DMS53 treated with DMSO at 0.1 percent for 48 hours (cell line): ENCODE data around the gene ZP4.

Source experiments
- DNase-seq: peaks from one replicate; lab custom pipeline; 2025; ENCODE audit not compliant: unreplicated experiment; lab: John Stamatoyannopoulos, UW

The ZP4 gene

DNA sequence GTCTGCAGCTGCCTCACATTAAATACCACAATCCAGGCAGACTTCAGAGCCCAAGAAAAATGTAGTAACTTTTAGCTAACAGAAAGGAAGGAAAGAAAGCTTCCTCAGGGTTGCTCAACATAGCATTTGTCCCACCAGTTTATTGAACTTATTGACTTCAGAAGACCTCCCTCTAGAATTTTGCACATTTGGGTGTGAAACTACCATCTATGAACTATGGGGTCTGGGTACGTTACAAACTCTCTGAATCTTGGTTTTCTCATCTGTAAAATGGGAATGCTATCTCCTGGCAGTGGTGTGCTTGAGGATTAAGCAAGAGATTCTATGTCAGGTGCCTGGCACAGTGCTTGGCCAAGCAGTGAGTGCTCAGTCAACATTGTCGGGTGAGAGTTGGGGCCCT, at the start of gene ZP4:
Gene ZP4, minus strand, starts transcription at position 101 of the 400 bp plus-strand sequence. CDS start 287 bp downstream, outside the sequence.
- DNase-seq: no peak

DNA sequence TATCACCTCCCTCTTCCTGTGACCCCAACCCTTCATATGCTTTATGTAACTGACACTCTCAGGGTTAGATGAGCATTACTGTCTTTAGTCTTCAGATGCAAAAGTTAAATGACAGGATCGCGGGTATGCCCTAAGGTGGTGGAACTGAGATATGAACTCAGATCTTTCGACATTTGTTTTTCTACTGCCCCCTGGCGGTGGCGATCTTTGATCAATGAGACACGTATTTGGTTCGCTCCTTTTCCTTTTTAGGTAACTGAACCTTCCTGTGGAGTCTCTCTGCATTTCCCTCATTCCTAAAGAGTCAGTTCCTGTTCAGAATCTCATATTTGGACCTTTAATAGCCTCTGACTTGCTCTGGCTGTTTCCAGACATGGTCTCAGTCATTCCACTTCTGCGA, 47.8 kb upstream of the ZP4 start:
- no peak for DNase-seq

DNA sequence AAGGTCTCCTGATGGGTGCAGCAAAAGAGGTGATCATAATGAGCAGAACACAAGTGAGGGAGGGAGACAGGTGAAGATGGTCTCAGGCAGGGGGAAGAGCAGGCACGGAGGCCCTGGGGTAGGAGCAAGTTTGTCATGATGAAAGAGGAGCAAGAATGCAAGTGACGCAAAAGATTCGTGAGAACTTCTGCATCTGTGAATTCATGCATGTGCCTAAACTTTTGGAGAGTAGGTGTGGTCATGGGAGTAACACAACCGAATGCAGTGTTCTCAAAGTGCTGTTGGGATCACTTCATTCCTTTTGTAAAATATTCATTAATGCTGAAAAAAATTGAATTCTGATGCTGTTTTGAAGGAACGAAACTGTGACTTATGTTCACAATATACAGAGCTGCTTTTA, 47.3 kb upstream of the ZP4 start:
- DNase-seq: no peak

DNA sequence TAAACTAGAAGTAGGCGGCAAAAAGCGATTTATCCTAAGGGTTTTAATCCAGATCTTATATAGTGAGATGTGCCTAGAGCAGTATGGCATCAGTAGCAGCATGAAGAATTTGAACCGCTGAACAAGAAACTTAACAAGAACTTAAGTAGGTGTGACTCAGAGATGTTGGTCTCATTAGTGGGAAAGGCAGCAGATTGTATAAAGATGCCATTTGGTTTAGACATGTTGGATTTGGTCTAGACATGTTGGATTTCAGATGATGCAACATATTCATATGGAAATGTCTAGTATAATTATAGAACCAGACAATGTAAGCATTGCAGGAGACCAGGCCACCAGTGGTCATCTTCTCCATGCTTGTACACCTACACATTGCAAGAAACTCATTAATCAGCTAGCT, 42.1 kb upstream of the ZP4 start:
- DNase-seq: no peak

- no peak for DNase-seq
These were observed 40.9 kb upstream of the ZP4 start for GRCh38 chr1:237931581-237931980.

DNA sequence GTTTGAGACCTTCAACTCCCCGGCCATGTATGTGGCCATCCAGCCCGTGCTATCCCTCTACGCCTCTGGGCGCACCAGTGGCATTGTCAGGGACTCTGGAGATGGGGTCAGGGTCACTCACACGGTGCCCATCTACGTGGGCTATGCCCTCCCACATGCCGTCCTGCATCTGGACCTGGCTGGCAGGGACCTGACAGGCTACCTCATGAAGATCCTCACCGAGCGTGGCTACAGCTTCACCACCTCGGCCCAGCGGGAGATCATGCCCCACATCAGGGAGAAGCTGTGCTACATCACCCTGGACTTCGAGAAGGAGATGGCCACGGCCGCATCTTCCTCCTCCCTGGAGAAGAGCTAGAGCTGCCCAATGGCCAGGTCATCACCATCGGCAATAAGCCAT, 36.5 kb upstream of the ZP4 start:
- no peak for DNase-seq

DNA sequence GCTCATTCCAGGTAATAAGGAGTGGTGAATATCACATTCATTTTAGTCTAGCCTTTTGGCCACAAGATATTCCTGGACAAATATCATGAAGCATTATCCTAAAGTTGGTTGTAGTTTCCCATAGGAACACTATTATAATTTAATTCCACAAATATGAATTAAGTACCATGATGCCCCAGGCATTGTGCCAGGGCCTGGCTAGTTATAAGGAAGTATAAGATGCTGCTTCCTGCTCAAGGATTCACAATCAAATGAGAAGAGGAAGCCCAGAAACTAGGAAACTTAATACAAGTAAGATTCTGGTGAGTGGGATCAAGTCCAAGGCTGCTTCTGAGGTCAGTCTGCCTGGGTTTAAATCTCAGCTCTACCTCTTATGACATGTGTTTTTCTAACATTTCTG, 30.6 kb upstream of the ZP4 start:
- DNase-seq: no peak

GRCh38 chr1:237913345-237913744, 22.6 kb upstream of the ZP4 start:
- no peak for DNase-seq

- no peak for DNase-seq
These were observed 21.2 kb upstream of the ZP4 start for GRCh38 chr1:237911911-237912310.

GRCh38 chr1:237910834-237911233, 20.1 kb upstream of the ZP4 start:
- no peak for DNase-seq

DNA sequence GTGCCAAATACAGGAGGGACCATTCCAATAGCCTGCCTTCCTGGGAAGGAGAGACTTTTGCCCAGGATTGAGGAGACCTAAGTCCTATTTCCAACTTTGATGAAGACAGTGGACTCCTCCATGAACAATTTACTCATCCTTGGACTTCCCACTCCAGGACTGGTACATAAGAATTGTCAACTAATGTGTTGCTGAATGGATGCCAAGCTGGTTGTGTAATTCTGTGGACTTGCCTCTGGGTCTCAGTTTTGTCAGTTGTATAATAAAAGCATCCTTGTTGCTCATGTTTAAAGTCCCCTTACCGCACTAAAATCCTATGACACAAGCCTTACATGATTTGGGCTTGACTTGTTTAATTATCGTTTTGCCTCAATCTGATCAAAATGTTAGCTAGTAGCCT, 13.2 kb upstream of the ZP4 start:
- DNase-seq: no peak

DNA sequence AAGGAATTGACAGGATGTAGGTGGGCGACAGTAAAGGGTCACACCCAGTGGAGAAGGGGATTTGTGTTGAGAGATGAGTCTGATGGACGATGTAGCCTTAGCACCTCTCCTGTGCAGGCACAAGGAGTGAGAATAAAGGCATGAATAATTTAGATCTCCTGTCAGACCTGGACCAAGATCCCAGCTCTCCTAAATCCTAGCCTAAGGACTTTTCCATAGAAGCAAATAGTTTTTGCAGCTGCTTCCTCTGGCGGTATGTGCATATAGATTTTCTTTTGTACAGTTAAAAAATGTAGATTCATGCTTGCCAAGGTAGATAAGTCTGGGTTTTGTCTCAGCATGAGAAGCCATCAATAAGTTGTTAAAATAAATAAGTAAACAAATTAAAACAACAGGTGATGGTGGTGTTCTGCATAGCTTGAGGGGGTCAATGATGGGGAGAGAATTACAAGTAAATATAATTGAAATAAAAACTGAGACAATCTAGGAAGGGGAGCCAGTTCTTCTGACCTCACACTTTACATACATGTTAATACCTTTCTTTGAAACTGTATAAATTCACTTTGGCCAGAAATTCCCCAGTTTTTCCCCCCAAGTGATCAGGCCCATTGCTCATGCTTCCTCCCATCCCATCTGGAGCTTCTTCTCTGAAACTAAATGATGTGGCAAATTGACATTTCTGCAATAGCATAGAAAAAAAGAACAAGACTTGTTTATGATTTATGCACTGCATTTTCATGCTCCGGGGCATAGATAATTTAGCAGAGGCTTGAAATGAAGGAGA, 12.4 kb upstream of the ZP4 start:
- no peak for DNase-seq

DNA sequence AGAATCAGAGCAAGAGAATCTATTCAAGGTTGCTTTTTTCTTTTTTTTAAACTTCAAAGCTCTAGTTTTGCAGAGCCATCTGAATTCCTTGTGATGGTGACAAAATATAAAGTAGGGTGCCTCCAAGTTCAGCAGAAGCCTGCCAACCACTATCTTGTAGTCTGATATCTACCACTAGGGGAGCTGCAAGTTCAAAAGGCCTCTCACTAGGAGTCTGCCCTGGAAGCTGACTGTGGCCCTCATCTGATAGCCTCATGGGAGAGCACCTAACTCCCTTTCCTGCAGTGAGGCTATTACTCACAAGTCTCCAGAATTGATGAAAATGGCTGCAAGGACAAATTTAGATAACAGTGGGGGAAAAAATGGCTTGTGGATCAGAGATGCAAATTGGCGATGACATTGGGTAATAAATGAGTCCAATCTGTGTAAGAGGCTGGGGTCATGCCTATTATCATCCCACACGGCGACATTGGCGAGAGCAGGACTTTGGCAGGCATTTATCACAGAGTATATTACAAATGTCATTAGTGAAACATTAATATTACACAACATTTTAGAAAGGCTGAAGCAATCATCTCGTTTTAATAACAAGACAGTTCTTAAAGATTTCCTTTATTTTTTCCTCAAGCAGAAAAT, 10.7 kb upstream of the ZP4 start:
- peak; percentile 42 for DNase-seq

- no peak for DNase-seq
These were observed 4.9 kb upstream of the ZP4 start for GRCh38 chr1:237895630-237896029.

GRCh38 chr1:237894131-237894530, 3.4 kb upstream of the ZP4 start:
- no peak for DNase-seq

GRCh38 chr1:237891979-237892378, 1.3 kb upstream of the ZP4 start:
- DNase-seq: no peak

DNA sequence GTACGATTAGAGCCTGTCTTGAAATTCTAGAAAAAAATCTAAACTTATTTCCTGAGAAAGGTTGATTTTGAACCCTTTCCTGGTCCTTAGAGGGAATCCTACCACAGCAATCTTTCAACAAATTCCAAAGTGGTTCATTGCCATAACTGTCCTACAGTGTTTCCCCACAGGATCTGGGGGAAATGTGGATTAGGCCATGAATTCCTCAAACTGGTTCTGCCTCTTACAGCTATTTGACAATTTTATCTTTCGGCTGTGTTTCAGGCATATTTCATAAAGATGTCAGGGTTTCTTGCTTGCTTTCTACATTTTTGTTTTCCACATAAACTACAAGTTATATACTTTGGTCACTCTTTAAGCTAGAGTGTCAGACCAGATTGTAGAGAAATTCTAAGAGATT, 544 bp upstream of the ZP4 start:
- no peak for DNase-seq

- no peak for DNase-seq
These were observed 306 bp downstream of the ZP4 start for GRCh38 chr1:237890416-237890815.

- DNase-seq: no peak
These were observed 2.6 kb downstream of the ZP4 start for GRCh38 chr1:237888143-237888542.

- no peak for DNase-seq
These were observed 3.2 kb downstream of the ZP4 start for GRCh38 chr1:237887542-237887941.

DNA sequence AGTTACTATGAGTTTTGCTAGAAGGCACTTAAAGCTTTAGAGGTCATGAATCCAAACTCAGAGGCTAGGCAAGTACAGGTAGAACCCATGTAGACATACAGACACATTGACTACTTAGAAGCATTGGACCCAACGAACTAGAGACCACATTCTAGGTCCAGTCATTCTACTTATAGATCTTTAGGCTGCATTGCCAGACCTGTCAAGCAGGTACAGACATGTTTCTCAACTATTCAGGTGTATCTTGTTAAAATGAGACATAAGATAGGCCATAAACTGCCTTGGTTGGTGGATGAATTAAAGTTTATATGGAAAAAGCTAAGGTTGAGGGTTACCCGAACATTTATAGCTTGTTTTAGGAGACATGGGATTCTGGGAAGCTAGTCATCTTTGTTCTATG, 6.5 kb downstream of the ZP4 start:
- DNase-seq: no peak

- DNase-seq: no peak
These were observed 11.5 kb downstream of the ZP4 start for GRCh38 chr1:237879195-237879594.

DNA sequence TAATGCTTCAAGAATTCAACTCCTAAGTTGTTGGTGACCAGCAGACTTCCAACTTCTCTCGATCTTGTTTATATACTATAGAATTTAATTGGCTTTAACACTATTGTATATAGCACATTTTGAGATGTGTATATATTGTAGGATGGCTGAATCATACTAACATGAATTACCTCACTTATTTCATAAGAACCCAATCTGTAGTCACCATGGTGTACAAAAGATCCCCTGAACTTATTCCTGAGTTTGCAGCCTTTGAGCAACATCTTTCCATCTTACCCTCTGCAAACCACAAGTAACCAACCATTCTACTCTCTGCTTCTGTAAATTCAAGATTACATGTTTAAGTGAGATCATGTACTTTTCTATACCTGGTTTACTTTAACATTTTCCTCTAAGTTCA, 12.3 kb downstream of the ZP4 start:
- no peak for DNase-seq
